A375 (cell line): ENCODE measurements around the gene NHLRC4. TPM values are rescaled to one million over a fixed set of nuclear protein-coding genes. Genes with fewer than 3 reads are reported as not detected.

Experiments
- small RNA-seq: library from RNA; depleted of rRNA; stranded (forward); fragments of <200 nt; gene quantifications from one replicate; pipeline ENCODE3, GENCODE V24; 2014
- total RNA-seq: library from RNA; depleted of rRNA; stranded (reverse); fragments of >200 nt; shearing (Covaris generic); gene quantifications from 2 replicates; pipeline ENCODE4 v1.2.3, GENCODE V29; 2014; rRNA removed

NHLRC4 gene, protein sequence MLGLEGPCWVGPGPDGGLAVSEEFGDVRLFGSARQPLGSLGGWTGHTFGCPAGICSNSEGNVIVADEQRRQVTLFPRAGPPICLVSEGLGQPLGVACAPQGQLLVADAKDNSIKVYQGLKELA
- 0.11 and 0.56 TPM in 2 replicates for total RNA-seq

DNA sequence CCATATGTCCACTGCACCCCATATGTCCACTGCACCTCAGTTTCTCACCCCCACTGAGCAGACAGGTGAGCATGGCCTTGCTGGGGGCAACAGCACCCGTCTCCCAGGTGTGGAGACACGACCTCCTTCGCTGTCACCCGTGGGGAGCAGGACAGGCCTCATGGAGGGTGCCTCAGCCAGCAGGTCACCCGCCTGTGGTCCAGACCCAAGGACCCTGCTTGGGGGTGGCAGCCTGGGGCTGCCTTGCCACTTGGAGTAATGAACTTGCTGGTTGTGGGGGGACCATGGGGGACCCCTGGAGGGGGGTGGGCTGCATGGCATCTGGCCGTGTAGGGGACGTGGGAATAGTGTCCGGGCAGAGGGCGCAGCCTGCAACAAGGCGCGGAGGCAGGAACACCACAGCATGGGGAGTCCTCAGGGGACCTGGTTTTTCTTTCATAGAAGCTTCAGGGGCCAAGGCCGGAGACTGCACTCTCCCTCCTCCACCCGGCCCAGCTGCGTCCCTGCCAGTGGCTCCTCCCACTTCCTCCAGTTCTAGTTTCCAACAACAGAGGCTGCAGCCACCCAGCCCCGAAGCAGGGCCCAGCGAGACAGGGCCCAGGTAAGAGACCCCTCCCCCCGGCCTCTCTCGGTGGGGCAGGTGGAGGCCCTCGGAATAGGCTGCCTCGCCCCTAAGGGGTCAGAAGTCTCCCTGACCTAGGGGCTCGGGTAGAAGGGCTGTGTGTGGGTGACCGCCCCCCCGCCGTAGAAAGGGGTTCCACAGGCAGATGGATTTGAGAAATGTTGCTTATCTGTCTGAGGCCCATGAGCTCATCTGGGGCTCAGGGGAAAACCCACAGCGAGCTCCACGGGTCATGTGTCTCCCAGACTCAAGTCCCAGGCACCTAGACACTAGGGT, at the start of gene NHLRC4:
NHLRC4 (plus strand) TSS at position 531 of the 898 bp plus-strand sequence. CDS start 1,043 bp downstream, outside the sequence.

DNA sequence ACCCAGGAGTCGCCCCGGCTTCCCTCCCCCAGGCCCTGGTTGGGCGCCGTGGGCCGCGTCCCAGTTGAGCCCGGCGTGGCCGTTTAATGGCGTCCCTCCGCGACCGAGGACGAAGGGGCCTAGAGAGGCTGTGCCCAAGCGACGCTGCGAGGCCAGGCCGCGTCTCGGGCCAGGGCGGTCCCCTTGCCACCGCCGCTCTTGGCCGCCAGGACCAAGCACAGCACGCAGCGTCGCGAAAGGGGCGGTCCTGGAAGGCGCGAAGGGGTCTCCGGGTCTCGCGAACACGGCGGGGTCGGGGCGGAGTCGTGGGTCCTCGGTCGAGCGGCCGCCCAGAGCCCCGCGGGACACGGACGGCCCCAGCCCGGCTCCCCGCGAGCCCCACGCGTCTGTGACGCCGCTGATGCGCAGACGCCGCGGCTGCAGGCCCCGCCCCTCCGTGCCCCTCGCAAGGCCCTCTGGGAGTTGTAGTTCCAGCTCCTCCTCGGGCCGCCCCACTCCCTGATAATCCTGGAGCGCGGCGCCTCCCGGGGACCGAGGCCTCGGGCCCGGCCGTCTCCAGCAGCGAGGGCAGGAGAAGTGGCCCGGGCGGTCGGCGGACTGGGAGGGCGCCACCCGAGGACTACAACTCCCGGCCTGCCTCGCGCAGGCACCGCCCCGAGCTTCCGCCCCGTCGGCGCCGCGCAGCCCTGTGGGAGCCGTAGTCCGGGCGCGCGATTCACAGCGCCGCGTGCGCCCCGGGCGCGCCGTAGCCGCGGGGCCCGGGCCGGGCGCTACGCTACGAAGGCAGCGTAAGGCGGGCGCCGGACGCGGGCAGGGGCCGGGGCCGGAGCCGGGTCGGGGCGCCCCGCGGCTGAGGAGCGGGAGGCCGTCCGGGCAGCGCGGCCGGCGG, 39.5 kb upstream of the NHLRC4 start, which contains the start of gene CAPN15:
CAPN15 (plus strand) TSS at position 698 of the 889 bp plus-strand sequence. CDS start 19,127 bp downstream, outside the sequence.

DNA sequence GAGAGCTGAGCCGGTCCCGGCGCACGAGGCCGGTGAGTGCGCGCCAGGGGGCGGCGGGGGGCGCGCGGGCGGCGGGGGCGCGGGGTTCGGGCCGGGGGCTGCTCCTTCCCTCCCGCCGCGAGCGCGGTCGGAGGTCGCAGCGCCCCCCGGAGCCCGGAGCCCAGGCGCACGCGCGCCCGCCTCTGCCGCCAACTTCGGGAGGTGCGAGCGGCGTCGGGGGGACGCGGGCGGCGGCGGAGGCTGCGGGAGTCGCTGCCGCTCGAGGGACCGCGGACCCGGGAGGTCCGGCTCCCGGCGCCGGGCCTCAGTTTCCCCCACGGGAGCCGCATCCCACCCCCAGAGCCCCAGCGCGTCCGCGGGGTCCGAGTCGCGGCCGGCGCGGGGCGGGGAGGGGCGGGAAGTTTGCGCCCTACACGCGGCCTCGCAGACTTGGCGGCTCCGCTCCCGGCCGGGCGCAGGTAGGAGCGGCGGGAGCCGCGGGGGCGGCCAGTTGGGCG, 6.6 kb upstream of the NHLRC4 start, which contains the start of gene PRR35:
PRR35 (plus strand) TSS at position 191 of the 497 bp plus-strand sequence. CDS start 2,901 bp downstream, outside the sequence.

DNA sequence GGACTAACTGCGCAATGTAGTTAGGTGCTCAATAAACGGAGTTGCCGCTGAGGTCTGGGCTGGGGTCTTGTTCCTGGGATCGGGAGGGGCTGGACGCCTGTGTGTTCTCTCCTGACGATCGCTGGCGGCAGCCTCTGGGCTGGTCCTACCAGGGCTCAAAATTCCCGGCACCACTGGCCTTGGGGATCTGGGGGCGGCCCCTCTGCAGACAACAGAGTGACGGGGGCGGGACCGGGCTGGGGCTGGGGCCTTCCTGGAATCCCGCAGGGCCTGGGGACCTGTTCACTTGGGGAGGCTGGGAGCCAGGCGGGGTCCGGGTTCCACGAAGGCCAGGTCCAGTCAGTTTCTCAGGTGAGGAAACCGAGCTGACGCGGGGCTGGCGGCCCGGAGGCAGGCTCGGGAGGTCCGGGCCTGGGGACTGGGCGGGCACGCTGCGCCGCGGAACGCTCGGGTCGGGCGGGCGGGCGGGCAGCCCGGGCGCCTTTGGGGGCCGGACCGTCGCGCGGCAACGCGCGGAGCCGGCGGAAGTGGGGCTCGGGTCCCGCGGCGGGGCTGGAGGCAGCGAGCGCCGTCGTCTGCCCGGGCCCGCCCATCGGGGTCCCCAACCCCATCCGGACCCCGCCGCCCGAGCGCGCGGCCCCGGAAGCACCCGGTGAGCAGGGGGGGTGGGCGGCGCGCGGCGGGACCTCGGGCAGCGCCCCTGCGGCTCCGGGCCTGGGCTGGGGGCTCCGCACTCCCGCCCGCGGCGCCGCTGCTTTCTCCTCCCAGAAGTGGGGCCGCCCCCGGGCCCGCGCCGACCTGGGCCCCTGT, 2.8 kb downstream of the NHLRC4 start, which contains the start of gene PIGQ:
PIGQ (plus strand) TSS at position 524 of the 810 bp plus-strand sequence. CDS start 4,107 bp downstream, outside the sequence.

DNA sequence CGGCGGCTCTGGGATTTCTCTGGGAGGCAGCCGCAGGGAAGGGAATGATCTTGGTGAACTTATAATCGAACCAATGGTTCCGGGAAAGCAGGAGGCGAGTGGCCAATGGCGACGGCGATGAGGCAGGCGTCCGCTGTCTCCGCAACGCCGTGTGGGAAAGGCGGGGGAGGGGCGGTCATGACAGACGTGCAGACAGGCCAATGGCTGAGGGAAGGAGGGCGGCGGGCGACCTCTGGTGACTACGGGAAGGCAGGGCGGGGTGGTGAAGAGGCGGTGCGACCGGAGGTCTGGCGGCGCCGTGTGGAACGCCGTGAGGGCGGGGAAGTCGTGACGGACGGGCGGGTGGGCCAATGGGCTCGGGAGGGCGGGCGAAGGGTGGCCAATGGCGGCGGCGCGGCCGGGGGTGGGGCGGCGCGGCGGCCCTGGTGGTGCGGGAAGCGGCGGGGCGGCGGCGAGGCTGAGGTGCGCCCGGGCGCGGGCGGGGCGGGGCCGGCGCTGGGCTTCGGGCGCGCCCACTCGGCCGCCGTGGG, 22.9 kb downstream of the NHLRC4 start, which contains the start of gene RAB40C:
RAB40C (plus strand) TSS at position 409 of the 530 bp plus-strand sequence. CDS start 226 bp downstream, outside the sequence.

Small RNAs within 50 kb of the gene (small RNA-seq; reads per million reads assigned to genes)
- gene MIR3176 (0.29 reads per million), gene MIR5587 (not detected), gene Z98883.1 (not detected)

Other genes with a start within 250 kb of the NHLRC4 start
- 36.7 and 40.2 TPM in 2 replicates for gene AXIN1, start 214.3 kb upstream of the NHLRC4 start, total RNA-seq
- gene MRPL28, start 196.5 kb upstream of the NHLRC4 start, total RNA-seq = 248 and 271 TPM in 2 replicates
- gene PGAP6, start 185.0 kb upstream of the NHLRC4 start, total RNA-seq = 25.1 and 44.4 TPM in 2 replicates
- gene NME4, start 169.8 kb upstream of the NHLRC4 start, total RNA-seq = 226 and 246 TPM in 2 replicates
- 18.3 and 25.2 TPM in 2 replicates for gene DECR2, start 165.1 kb upstream of the NHLRC4 start, total RNA-seq
- 20.9 and 24.1 TPM in 2 replicates for gene RAB11FIP3, start 141.4 kb upstream of the NHLRC4 start, total RNA-seq
- 53.1 and 58.8 TPM in 2 replicates for gene CAPN15, start 39.3 kb upstream of the NHLRC4 start, total RNA-seq
- 0.16 TPM in 1 of 2 replicates, not detected in the other for gene PRR35, start 6.6 kb upstream of the NHLRC4 start, total RNA-seq
- 35.4 and 47.3 TPM in 2 replicates for gene PIGQ, start 3.0 kb downstream of the NHLRC4 start, total RNA-seq
- 15.6 and 17.4 TPM in 2 replicates for gene RAB40C, start 23.1 kb downstream of the NHLRC4 start, total RNA-seq
- gene WFIKKN1, start 64.0 kb downstream of the NHLRC4 start, total RNA-seq = 0.04 TPM in 1 of 2 replicates, not detected in the other
- gene METTL26, start 69.3 kb downstream of the NHLRC4 start, total RNA-seq = 266 and 301 TPM in 2 replicates
- 54.2 and 55.8 TPM in 2 replicates for gene MCRIP2, start 74.8 kb downstream of the NHLRC4 start, total RNA-seq
- gene WDR90, start 82.4 kb downstream of the NHLRC4 start, total RNA-seq = 49.9 and 77.0 TPM in 2 replicates
- 140 and 152 TPM in 2 replicates for gene RHOT2, start 101.1 kb downstream of the NHLRC4 start, total RNA-seq
- 6.5 and 6.8 TPM in 2 replicates for gene RHBDL1, start 108.7 kb downstream of the NHLRC4 start, total RNA-seq
- 237 and 270 TPM in 2 replicates for gene STUB1, start 113.4 kb downstream of the NHLRC4 start, total RNA-seq
- 93.3 and 97.0 TPM in 2 replicates for gene JMJD8, start 117.3 kb downstream of the NHLRC4 start, total RNA-seq
- 4.0 and 10.0 TPM in 2 replicates for gene WDR24, start 123.4 kb downstream of the NHLRC4 start, total RNA-seq
- gene FBXL16, start 138.8 kb downstream of the NHLRC4 start, total RNA-seq = 0.04 TPM in 1 of 2 replicates, not detected in the other
- 201 and 228 TPM in 2 replicates for gene METRN, start 148.1 kb downstream of the NHLRC4 start, total RNA-seq
- gene ANTKMT, start 154.1 kb downstream of the NHLRC4 start, total RNA-seq = 71.1 and 79.8 TPM in 2 replicates
- gene CCDC78, start 159.4 kb downstream of the NHLRC4 start, total RNA-seq = 14.4 and 16.5 TPM in 2 replicates
- 41.0 and 47.9 TPM in 2 replicates for gene HAGHL, start 160.1 kb downstream of the NHLRC4 start, total RNA-seq
- gene CIAO3, start 174.0 kb downstream of the NHLRC4 start, total RNA-seq = 39.5 and 43.3 TPM in 2 replicates
- gene MSLN, start 193.7 kb downstream of the NHLRC4 start, total RNA-seq = 9.2 and 11.1 TPM in 2 replicates
- 42.7 and 43.5 TPM in 2 replicates for gene RPUSD1, start 221.4 kb downstream of the NHLRC4 start, total RNA-seq
- gene CHTF18, start 221.6 kb downstream of the NHLRC4 start, total RNA-seq = 53.4 and 56.0 TPM in 2 replicates
- not detected in 2 replicates for gene GNG13, start 233.7 kb downstream of the NHLRC4 start, total RNA-seq